ENCODE results near the gene RBM22.

The RBM22 gene

DNA sequence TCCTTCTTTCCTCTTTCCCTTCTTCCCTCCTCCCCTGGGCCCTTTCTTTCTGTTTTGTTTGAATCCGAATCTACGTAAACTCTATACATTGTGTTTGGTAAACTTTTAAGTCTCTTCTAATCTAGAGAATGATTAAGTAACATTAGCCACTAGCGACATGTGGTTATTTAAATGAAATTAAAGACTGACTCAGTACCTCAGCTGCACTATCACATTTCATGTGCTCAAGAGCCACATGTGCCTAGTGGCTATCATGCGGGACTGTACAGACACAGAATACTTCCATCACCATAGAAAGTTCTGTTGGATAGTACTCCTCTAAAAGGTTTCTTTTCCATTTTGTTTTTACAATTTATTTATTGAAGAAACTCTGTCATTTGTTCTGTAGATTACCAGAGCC, 29.0 kb upstream of the RBM22 start:
- DNase-seq (ENCODE audit: low spot score) = no peak
- TF ChIP-seq, protein P1, sequence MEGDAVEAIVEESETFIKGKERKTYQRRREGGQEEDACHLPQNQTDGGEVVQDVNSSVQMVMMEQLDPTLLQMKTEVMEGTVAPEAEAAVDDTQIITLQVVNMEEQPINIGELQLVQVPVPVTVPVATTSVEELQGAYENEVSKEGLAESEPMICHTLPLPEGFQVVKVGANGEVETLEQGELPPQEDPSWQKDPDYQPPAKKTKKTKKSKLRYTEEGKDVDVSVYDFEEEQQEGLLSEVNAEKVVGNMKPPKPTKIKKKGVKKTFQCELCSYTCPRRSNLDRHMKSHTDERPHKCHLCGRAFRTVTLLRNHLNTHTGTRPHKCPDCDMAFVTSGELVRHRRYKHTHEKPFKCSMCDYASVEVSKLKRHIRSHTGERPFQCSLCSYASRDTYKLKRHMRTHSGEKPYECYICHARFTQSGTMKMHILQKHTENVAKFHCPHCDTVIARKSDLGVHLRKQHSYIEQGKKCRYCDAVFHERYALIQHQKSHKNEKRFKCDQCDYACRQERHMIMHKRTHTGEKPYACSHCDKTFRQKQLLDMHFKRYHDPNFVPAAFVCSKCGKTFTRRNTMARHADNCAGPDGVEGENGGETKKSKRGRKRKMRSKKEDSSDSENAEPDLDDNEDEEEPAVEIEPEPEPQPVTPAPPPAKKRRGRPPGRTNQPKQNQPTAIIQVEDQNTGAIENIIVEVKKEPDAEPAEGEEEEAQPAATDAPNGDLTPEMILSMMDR (IDR thresholded peaks at IDR 0.05; ENCODE audit: extremely low read depth, missing control alignments) = no peak

DNA sequence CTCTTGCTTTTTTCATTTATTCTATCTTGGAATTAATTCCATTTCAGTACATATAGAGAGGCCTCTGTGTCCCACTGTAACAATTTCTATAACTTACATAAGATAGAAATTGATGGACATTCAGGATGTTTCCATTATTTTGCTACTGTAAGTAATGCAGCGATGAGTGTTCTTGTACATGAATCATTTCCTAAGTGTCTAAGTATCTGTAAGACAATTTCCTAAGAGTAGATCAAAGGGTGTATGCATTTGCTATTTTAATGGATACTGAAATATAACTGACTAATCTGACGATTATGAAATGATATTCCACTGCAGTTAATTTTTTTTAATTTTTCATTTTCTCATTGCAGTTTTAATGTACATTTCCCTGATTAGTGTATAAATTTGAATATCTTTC, 23.0 kb upstream of the RBM22 start:
- no peak for DNase-seq (ENCODE audit: low spot score)
- TF ChIP-seq, protein P1 (IDR thresholded peaks at IDR 0.05; ENCODE audit: extremely low read depth, missing control alignments) = no peak

DNA sequence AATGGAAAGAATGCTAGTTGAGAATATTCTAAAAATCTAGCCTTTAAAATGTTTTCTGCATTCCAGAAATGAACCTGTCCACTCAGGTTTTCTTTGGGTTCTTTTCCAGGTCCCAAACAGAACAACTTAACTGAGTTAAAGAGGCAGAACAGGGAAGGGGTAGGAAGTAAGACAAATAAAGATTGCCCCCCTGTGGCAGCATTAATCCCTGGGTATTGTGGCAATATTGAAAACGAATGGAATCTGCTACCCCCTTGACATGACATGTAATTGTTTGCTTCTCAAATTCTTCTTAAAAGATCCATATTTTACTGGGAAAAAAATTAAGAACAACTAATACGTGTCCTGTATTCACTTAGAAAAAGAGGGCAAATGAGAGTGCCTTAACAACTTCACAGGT, 9.3 kb upstream of the RBM22 start:
- DNase-seq (ENCODE audit: low spot score) = no peak
- TF ChIP-seq, protein P1 (IDR thresholded peaks at IDR 0.05; ENCODE audit: extremely low read depth, missing control alignments) = no peak

DNA sequence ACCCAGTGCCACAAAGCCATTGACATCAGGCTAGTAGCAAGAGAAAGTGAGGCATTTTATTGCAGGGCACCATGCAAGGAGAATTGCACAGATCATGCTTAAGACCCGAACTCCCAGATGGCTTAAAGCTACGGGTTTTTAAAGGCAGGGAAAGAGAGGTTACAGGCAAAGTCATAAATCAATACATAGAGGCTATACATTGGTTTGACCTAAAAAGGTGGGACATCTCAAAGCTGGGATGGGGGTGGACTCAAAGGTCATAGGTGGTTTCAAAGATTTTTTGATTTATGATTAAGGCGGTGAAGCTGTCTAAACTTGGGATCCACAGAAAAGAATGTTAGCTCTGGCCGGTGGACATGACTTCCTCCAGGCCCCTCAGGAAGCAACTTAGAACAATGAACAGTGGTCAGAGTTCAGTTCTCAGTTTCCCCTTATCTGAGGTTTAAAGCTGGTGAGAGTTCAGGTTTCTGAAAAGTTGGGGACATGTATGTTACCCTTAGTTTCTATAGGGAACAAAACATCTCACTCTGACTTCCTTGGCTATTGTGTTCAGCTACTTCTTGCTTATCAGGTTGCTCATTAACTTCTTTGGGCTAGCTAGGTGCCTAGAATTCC, 6.0 kb upstream of the RBM22 start:
- TF ChIP-seq, protein P1 (IDR thresholded peaks at IDR 0.05; ENCODE audit: extremely low read depth, missing control alignments) = no peak
- DNase-seq (ENCODE audit: low spot score) = no peak

DNA sequence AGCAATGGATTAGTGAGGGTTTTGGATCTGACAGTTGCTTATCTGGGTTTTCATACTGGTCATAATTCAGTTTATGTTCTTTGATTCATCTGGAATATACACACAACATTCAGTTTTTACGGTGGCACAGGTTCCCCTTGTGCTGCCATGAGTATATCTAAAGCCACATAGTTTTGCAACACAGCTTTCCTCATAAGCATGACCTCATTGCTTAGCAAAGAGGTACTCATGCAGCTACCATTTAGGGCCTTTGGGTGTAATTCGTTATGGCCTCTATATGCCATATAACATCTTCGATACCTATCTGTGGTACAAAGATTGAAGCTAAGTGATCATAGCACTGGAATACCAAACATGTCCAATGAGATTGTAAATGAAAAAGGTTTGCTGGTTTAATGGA, 2.9 kb upstream of the RBM22 start:
- TF ChIP-seq, protein P1 (IDR thresholded peaks at IDR 0.05; ENCODE audit: extremely low read depth, missing control alignments) = no peak
- no peak for DNase-seq (ENCODE audit: low spot score)

DNA sequence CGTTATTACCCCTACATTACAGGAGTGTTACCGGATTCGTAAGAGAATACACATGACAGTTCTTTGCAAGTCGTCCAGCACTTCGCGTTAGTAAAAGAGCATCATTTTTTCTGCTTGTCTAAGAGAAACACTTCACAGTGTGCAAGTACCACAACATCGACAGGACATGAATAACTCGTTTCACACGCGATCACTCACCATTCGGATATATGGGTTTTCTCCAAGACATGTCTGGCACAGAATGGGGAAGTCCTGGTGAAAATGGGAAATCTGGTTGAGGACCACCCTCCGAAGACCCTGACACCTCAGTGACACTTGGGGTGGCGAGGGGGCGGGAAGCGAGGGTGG, 642 bp downstream of the RBM22 start:
- DNase-seq (ENCODE audit: low spot score) = no peak
- TF ChIP-seq, protein P1 (IDR thresholded peaks at IDR 0.05; ENCODE audit: extremely low read depth, missing control alignments) = no peak

DNA sequence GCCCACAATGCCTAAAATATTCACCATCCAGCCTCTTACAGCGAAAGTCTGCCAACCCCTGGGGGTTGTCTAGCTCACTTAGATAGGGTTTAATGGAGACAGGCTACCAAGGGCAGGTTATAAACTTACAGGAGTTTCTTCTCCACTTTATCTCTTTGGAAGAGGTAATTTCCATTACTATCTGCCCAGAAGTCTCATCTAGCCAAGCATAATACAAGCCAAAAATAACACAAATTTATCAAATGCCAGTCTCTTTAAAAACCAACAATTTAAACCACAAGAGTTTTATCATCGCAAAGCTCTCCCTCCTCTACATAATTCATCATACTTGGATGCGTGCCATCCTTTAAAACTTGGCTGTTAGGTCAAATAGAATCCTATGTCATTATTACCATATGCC, 6.2 kb downstream of the RBM22 start:
- no peak for DNase-seq (ENCODE audit: low spot score)
- TF ChIP-seq, protein P1 (IDR thresholded peaks at IDR 0.05; ENCODE audit: extremely low read depth, missing control alignments) = no peak
